Measurements from ENCODE around the gene RTN4RL1.

RTN4RL1 gene

DNA sequence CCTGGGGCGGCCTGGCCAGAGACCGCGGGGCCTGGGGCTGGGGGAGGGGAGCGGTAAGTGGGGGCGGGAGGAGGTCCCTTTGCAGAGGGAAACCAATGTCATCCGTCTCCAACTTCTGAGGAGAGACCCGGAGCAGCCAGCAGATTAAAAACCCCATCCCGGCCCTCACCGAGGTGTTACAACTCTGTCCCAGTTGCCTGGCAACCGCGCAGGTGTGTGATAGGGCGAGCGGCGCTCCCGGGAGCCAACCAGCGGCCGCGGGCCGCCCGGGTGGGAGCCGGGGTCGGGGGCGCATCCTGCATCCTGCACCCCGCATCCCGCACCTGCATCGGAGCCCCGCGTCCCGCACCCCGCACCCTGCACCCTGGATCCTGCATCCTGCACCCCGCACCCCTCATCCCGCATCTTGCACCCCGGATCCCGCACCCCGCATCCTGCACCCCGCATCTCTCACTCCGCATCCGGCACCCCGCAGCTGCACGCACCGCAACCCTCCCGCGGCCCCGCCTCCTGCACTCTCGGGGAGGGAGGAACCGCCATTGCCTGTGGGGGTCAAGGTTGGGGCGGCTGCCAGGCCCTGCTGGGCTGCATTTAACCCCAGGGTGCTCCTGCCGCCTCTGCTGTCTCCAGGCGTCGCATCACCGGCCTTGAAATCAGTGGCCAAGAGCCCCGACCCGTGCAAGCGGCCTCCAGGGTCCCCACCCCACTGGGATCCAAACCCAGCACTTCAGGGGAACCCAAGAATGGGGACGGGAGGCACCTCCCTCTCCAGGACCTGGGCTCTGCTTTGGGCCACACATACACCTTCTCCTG is 47.3 kb downstream of the RTN4RL1 start:
- DNase-seq (ENCODE audit: low read depth), result no peak

DNA sequence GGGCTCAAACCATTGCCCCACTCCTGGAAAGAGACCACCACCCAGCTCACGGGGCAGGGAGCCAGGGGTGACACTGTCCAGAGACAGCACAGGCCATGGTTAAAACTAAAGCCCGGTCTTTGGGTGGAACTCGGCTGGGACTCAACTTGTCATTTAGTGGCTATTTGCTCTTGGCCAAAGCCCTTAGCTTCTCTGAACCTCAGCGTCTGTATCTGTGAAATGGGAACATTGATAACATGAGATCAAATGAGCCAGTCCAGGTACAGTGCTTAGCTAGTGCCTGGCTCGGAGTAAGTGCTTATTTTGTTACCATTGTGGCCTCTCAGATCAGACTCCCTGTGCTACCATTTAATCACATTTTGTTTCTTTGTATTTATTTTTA is 48.5 kb downstream of the RTN4RL1 start:
- DNase-seq (ENCODE audit: low read depth), result no peak

DNA sequence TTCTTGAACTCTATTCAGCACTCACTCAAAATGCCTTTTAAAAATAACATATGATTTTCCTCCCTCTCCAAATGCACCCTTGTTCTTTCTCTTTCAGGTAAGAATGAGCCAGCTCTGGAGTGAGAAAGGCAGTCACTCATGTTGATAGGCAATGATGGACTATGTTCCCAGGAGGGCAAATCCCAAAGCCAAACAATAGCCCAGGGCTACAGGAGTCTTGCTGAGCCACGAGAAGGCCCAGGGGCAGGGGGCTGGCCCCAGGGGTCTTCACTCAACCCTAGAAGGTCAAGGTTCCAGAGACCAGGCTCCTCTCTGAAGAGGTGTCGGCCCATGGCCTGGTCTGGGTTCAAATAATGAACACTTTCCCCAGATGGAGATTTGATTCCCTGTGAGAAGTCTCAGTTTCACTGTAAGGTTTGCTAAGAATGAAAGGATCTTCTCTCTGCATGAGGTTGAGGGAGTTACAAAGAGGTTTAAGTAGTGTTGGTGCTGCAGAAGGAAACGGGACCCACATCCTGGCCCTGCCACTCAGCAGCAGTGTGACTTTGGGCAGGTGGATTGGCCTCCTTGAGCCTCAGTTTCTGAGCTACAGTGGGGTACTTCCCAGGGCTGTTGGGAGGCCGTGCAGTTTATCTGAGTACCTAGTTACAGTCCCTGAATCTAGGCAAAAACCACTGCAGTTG is 49.0 kb downstream of the RTN4RL1 start:
- no peak for DNase-seq (ENCODE audit: low read depth)

- DNase-seq (ENCODE audit: low read depth), result no peak
Observed at GRCh38 chr17:1975573-1975972, 49.6 kb downstream of the RTN4RL1 start.

- no peak for DNase-seq (ENCODE audit: low read depth)
Observed at GRCh38 chr17:1972487-1973160, 52.5 kb downstream of the RTN4RL1 start.

DNA sequence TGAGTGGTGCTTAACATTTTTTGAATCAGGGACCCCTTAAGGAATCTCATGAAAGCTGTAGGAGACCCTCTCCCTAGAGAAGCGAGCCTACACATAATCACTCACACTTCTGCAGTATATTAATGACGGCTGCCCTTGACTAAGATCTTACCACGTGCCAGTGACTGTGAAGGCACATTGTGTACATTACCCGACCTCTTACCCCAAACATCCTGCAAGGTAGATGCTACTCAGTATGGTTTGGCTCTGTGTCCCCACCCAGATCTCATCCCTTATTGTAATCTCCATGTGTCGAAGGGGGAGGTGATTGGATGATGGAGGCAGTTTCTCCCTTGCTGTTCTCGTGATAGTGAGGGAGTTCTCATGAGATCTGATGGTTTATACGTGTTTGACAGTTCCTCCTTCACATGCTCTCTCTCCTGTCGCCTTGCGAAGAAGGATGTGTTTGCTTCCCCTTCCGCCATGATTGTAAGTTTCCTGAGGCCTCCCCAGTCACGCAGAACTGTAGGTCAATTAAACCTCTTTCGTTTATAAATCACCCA is 54.2 kb downstream of the RTN4RL1 start:
- DNase-seq (ENCODE audit: low read depth), result no peak

- DNase-seq (ENCODE audit: low read depth), result no peak
Observed at GRCh38 chr17:1969712-1970111, 55.4 kb downstream of the RTN4RL1 start.

DNA sequence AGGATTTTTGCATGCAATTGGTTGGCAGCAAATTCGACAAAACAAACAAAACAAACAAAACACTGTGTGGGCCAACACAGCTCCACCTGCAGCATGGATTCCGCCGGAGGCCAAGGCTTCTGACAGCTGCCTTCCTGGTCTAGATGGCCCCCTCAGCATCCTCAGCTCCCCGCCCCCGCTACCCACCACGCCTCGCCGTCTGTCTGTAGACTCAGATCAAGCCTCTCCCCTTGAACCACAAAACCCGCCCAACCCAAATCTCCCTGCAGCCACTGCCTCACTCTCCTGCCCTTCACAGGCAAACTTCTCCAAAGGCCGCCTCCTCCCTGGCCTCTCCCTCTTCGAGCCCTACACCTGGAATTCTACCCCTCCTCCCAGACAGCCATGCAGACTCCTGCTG is 57.9 kb downstream of the RTN4RL1 start:
- no peak for DNase-seq (ENCODE audit: low read depth)

- DNase-seq (ENCODE audit: low read depth), result no peak
Observed at GRCh38 chr17:1966274-1967086, 58.7 kb downstream of the RTN4RL1 start.

GRCh38 chr17:1965556-1966273 is 59.4 kb downstream of the RTN4RL1 start:
- DNase-seq (ENCODE audit: low read depth), result no peak

GRCh38 chr17:1963250-1963649 is 61.9 kb downstream of the RTN4RL1 start:
- DNase-seq (ENCODE audit: low read depth), result no peak

GRCh38 chr17:1961189-1961588 is 63.9 kb downstream of the RTN4RL1 start:
- DNase-seq (ENCODE audit: low read depth), result no peak

- DNase-seq (ENCODE audit: low read depth), result no peak
Observed at GRCh38 chr17:1960545-1960912, 64.6 kb downstream of the RTN4RL1 start.

GRCh38 chr17:1959871-1960544 is 65.1 kb downstream of the RTN4RL1 start:
- DNase-seq (ENCODE audit: low read depth), result no peak

- no peak for DNase-seq (ENCODE audit: low read depth)
Observed at GRCh38 chr17:1958134-1958881, 66.8 kb downstream of the RTN4RL1 start.

DNA sequence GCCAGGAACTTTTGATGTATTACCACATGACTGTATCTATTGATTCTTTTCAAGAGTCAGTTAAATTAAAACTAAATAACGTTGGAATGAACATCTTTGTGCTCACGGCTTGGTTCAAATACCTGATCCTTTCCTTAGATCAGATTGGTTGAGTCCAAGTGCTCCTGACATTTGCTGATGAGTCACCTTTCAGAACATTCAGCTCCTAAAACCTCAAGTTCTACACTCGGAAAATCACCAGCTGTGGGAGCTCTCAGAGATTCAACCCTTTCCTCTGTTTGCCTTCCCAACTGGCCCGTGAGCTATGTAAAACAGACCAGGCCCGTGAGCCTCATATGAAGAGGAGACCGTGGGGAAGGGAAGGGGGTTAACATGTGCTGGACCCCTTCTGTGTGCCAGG is 68.1 kb downstream of the RTN4RL1 start:
- peak; percentile 54 for DNase-seq (ENCODE audit: low read depth)

GRCh38 chr17:1956134-1956533 is 69.0 kb downstream of the RTN4RL1 start:
- DNase-seq (ENCODE audit: low read depth), result no peak

DNA sequence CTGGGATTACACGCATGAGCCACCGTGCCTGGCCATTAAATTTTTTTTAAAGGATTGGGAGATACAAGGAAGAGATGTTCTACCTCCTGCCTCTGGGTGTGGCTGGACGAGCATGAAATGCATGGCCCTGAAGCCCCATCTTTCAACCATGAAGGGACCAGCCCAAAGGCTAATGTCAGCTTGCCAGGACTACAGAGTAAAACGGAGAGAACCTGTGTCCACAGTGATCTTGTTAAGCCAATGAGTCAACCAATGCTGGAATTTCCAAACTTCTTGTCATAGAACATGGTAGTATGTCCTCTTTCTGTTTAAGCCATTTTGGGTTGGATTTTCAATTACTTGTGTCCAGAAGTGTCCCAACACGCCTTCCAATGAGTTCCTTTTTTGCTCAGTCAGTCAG is 71.3 kb downstream of the RTN4RL1 start:
- no peak for DNase-seq (ENCODE audit: low read depth)

DNA sequence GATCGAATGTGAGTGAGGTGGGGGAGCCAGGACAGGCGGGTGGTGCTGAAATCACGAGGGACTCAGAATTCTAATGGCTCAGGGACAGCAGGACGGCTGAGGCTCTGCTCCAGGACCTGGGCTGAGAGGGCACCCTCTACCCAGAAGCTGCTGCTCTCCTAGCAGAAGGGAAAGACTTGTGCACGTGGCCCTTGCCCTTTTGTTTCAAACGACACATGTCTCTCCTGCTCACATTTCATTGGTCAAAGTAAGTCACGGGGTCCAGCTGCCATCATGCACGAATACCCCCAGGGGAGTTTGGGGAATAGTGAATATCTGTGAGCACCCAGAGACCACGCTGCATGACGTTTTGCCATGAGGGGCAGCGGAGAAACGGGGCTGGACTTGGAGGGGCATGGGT is 73.2 kb downstream of the RTN4RL1 start:
- DNase-seq (ENCODE audit: low read depth), result no peak

GRCh38 chr17:1949754-1950153 is 75.4 kb downstream of the RTN4RL1 start:
- no peak for DNase-seq (ENCODE audit: low read depth)
